GM12873 (cell line): Measurements from ENCODE around the gene ICA1.

Source experiments
- TF ChIP-seq, protein P1 (sequence below): IDR thresholded peaks from 2 replicates; pipeline ENCODE4 v1.5.1; 2012; ENCODE audit warnings: low read depth, mild to moderate bottlenecking, moderate library complexity, low read length, control low read depth; ENCODE audit not compliant: insufficient read depth; ENCODE audit errors: missing control alignments

The ICA1 gene

DNA sequence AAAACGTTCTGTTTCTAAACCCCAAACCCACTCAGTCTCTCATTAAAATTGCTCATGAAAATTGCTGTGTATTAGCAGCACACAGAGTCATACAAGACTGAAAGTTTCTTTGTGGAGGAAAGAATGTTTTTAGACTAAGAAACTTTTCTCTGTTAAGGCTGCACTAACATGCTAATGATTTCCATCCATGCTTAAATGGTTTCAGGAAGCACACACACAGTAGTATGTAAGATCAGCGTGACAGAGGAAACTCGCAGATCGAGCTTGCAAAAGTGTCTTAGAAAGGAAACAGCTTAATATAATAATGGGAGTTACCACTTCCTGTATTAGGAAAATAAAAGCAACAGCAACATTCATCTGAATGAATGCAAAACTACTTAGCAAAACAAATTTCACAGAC, 112.7 kb downstream of the ICA1 start:
- TF ChIP-seq, protein P1, sequence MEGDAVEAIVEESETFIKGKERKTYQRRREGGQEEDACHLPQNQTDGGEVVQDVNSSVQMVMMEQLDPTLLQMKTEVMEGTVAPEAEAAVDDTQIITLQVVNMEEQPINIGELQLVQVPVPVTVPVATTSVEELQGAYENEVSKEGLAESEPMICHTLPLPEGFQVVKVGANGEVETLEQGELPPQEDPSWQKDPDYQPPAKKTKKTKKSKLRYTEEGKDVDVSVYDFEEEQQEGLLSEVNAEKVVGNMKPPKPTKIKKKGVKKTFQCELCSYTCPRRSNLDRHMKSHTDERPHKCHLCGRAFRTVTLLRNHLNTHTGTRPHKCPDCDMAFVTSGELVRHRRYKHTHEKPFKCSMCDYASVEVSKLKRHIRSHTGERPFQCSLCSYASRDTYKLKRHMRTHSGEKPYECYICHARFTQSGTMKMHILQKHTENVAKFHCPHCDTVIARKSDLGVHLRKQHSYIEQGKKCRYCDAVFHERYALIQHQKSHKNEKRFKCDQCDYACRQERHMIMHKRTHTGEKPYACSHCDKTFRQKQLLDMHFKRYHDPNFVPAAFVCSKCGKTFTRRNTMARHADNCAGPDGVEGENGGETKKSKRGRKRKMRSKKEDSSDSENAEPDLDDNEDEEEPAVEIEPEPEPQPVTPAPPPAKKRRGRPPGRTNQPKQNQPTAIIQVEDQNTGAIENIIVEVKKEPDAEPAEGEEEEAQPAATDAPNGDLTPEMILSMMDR, result no peak

DNA sequence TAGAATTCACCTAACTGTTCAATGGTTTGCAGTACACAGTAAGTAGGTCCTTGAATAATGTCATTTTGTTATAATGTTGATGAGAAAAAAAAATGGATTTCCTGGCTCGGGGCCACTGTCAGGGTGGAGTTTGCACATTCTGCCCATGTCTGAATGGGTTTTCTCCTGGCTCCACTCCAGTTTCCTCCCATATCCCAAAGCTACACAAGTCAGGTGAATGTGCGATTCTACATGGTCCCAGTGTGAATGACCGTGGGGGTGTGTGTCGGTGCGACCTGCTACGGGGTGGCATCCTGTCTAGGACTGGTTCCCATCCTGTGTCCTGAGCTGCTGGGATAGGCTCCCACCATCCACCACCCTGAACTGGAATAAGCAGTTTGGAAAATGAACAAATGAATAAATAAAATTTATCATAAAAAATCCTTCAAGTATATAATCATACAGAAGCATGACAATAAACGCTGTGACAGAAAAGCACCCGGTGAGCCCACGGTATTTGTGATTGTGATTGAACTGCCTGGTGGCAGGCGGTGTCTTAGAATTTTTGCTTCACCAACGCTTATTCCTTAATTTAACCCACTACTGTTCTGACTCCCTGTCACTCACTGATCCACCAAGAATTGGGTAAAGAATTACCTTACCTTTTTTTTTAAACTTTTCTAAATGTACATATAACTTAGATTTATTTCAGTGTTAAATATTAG, 114.1 kb downstream of the ICA1 start:
- TF ChIP-seq, protein P1, result no peak

DNA sequence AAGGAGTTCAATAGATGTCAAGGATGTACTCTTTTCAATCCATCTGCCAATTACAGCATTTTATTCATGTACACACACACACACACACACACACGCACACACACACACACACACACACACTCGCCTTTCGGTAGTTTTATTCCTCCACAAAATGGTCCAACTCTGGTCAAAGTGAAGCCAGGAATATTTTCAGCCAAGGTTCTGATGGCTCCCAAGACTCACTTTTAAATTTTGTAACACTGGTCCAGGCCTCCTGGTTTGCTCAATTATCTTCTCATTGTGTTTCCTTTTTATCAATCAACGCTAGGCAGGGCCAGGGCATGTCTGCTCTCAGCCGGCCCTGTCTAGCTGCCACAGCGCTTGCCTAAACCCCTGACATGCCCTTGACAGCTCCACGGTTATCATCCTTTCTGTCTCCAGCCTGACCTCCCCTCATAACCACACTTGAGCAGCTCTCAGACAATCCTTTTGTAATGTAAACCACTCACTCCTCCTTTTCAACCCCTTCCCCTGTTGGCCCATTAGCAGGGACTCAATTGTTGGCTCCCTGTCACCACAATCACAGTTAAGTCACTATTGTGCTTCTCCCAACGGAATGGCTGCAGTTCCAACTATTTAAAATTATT, 115.1 kb downstream of the ICA1 start:
- TF ChIP-seq, protein P1, result no peak

DNA sequence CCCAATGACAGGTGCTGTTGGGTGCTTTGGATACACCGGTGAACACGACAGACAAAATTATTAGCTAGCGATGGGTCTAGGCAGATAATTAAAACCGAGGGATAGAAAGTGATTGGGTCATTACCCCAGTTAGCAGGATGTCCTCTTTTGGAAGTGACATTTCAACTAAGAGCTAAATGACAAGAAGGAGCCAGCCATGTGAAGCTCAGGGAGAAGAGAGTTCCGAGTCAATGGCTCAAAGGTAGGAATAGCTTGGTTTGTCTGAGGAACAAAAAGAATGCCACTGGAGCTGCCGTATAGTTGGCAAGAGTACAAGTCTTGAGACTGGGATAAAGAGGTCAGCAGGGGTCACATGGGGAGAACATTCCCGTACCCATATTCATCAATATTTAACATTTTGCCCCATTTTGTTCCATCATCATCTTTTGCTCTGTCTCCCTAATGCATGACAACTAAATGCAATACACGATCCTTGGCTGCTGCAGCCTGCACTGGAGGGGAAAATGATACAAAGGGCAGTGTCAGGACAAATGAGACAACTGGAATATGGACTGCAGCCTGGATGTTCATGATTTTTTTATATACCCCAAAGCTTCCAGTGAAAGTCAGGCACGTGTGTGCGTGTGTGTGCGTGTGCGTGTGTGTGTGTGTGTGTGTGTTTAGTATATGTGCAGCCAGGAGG, 115.7 kb downstream of the ICA1 start:
- TF ChIP-seq, protein P1, result no peak

DNA sequence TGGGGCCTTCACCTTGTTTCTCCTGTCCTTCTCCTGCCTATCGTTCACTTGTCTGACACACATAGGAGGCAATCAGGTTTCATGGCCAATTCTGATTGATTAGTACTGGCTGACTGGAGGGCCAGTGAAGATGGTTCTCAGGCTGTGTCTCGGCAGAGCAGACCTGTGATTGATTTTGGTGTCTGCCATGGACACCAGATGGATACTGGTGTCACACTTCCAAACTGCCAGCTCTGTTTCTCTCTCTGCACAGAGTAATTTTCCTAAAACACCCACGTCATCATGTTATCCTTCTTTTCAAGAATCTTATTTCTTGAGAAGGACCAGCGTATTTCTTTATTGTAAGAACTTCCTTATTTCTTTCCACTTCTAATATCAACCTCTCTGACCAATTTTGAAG, 117.1 kb downstream of the ICA1 start:
- TF ChIP-seq, protein P1, result no peak

DNA sequence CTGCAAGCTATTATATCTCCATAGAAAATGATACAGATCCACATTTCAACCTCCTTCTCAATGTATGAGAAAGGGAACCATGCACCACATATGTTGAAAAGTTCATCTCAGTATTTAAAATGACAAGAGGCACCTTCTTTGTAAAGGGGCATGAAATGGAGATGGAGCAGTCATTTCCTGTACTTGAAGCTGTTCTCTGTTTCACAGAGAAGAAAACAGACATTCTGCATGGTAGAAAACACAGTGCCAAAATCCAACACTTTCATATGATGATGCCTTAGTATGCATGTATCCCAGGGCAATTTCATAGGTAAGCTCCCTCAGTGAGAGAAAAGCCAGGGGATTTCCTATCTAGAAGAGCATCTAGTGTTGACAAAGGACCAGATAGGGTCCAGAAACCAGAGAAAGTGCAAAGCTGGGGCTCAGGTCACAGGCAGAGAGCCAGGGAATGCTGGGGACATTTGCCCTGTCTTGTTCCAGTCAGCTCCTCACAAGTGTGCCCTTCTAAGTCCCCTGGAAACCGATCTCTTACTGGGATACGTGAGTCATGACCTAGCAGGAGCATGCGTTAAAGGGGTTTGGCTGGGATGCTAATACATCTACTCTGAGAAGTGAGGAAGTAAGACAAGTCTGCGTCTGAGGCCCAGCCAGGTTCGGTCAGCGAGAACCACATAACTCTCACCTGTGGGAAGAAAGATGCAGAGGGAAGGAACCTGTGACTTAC, 118.7 kb downstream of the ICA1 start:
- TF ChIP-seq, protein P1, result no peak

DNA sequence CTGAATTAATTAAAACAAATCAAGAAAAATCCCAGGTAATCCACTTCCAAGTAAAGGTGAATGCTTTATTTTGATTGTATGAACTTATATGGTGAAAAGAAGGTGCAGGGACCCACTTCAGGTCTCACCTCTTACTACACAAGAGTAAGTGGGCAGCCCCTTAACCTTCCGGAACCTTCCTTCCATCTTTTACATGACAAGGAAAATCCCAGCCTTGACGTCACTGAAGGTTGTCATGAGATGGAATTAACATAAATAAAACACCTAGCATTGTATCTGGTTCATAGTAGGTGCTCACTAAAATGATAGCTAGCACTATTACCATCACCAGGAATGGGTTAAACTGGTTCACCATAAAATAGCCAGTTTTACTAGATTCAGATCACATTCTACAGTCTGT, 119.5 kb downstream of the ICA1 start:
- TF ChIP-seq, protein P1, result no peak
